Measurements from ENCODE around the gene TMEM53.

The TMEM53 gene

GRCh38 chr1:44647896-44648295 is 26.4 kb downstream of the TMEM53 start:
- DNase-seq (ENCODE audit: low read depth in 3 of 3): no peak

GRCh38 chr1:44646261-44647110 is 27.8 kb downstream of the TMEM53 start:
- DNase-seq (ENCODE audit: low read depth in 3 of 3): no peak

- no peak for DNase-seq (ENCODE audit: low read depth in 3 of 3)
Observed at GRCh38 chr1:44645476-44646244, 28.6 kb downstream of the TMEM53 start.

- DNase-seq (ENCODE audit: low read depth in 3 of 3): no peak
Observed at GRCh38 chr1:44644806-44645205, 29.5 kb downstream of the TMEM53 start.

GRCh38 chr1:44643721-44644334 is 30.5 kb downstream of the TMEM53 start:
- no peak for DNase-seq (ENCODE audit: low read depth in 3 of 3)

- DNase-seq (ENCODE audit: low read depth in 3 of 3): no peak
Observed at GRCh38 chr1:44642925-44643324, 31.4 kb downstream of the TMEM53 start.

GRCh38 chr1:44642255-44642654 is 32.0 kb downstream of the TMEM53 start:
- DNase-seq (ENCODE audit: low read depth in 3 of 3): no peak

GRCh38 chr1:44641126-44642102 is 32.9 kb downstream of the TMEM53 start:
- no peak for DNase-seq (ENCODE audit: low read depth in 3 of 3)

- no peak for DNase-seq (ENCODE audit: low read depth in 3 of 3)
Observed at GRCh38 chr1:44640200-44640853, 34.0 kb downstream of the TMEM53 start.

GRCh38 chr1:44637702-44638411 is 36.4 kb downstream of the TMEM53 start:
- DNase-seq (ENCODE audit: low read depth in 3 of 3): no peak

GRCh38 chr1:44636688-44637598 is 37.3 kb downstream of the TMEM53 start:
- no peak for DNase-seq (ENCODE audit: low read depth in 3 of 3)

GRCh38 chr1:44636083-44636687 is 38.1 kb downstream of the TMEM53 start:
- no peak for DNase-seq (ENCODE audit: low read depth in 3 of 3)

GRCh38 chr1:44635439-44635838 is 38.8 kb downstream of the TMEM53 start:
- DNase-seq (ENCODE audit: low read depth in 3 of 3): no peak

- no peak for DNase-seq (ENCODE audit: low read depth in 3 of 3)
Observed at GRCh38 chr1:44634606-44635189, 39.6 kb downstream of the TMEM53 start.

GRCh38 chr1:44632598-44632997 is 41.7 kb downstream of the TMEM53 start:
- no peak for DNase-seq (ENCODE audit: low read depth in 3 of 3)

- peak; percentile 81 to 89 (median 84) for DNase-seq (ENCODE audit: low read depth in 3 of 3)
Observed at GRCh38 chr1:44631647-44632539, 42.4 kb downstream of the TMEM53 start.

GRCh38 chr1:44631333-44631646 is 43.0 kb downstream of the TMEM53 start:
- peak in 1 of 3 donors; percentile 22 for DNase-seq (ENCODE audit: low read depth in 3 of 3)

Data from stimulated activated CD4-positive, alpha-beta T cell treated with anti-CD3 and anti-CD28 coated beads, TNF-alpha, amount 100 ng/mL, for 48 hours (primary cell).